NCI-H446 treated with DMSO at 0.1 percent for 48 hours (cell line): ENCODE data around the gene CCN2.
"Not testable (repeated sequence)": the region's sequence is repeated elsewhere in the genome, so short reads cannot be mapped to it uniquely, and the experiment has no call there.

Experiments used
- DNase-seq: peaks from one replicate; lab custom pipeline; 2025; lab: John Stamatoyannopoulos, UW

CCN2 gene

DNA sequence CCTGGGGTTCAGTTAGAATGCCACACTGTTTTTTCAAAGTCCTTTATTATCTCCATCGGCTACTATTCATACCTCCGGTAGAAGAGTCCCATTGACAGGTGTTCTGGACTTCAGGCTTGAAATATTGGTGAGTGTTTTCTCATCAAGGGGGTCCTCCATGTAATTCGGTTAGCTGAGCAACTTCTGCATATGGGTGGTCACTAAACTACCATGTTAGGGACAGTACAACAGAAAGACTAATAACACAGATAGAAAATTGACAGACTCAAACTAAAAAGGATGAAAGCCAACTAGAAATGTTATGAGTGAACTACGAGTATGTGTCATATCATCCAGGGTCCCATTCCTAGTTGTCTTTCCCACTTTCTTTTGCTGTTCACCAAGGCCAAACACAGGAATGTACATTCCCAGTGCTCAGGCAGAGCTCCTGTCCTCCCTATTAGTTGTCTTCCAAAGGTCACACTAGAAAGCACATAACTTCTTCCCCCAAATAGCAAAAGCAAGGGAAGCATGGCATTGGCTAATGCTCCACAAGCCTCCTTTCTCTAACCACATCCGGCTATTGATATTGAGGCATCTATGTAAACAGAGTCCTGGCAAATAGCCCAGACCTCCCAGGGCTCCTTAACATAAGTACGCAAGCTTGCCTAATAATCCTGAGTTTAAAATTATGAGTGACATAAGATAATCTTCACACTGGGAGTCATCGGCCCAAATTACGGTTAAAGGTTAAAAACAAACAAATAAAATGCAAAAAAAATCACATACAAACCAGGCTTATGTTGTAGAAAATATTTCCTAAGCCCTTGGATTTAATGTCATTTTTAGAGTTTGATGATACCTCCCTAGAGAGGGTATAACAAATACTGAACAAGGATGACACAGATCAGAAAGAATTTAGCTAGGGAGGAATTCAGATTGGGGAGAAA lies 13.2 kb downstream of the CCN2 start:
- DNase-seq: peak; percentile 20

DNA sequence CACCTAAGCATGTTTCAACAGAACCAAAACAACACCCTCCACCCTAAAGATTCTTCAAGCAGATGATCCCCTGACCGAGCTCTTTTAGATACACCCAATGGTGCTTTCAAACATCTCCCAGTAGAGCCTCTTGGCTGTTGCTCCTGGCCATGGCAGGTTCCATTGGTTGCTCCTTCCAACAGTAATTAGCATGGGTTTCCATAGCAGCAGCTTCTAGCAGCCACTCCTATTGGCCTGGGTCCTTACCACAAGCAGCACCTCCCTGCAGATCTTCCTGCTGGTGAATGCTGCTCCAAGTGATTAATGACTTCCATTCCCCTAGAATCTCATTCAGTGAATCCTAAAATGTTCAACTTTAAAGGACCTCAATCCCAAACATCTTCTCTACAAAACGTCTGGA lies 13.9 kb downstream of the CCN2 start:
- DNase-seq: peak; percentile 52

DNA sequence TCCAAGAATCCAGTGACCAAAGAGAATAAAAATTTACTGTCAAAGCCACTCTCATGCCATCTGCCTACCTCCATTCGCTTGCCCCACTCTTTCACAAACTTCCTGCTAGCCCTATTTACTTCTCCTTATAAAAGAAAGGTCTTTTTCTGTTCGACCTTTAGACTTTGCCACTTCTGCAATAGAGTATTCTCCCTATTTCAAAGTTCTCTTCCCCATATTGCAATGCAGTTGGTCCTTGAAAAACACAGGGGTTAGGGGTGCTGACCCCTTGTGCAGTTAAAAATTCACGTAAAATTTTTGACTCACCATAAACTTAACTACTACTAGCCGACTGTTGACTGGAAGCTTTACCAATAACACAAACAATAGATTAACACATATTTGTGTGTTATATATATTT lies 15.0 kb downstream of the CCN2 start:
- DNase-seq: no peak

DNA sequence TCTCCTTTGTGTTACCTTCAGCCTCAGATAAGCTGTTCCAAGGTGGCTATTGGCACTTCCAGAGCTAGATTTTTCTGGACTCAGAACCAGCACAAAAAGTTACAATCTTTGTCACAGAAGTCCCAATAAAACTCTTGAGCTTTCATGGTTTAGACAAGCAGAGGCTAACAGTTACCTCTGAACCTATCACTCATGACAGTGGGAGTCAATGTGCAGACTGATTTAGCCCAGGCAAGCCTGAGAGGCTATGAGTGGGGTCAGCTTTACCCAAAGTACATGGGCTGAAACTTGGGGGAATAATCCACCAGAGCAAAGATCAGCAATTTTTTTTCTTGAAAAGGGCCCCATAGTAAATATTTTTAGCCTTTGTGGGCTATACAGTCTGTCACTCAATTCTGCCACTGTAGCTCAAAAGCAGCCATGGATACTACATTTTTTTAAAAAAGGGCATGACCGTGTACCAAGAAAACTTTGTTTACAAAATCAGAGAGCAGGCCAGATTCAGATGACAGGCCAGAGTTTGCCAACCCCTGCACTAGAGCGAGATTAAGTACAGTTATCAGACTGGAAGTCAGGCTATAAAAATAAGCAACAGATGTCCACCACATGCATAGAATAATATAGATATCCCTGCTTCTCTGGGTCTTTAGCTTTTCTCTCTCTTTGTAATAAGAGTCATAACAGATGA lies 20.0 kb downstream of the CCN2 start:
- no peak for DNase-seq

- no peak for DNase-seq
Observed at GRCh38 chr6:131929976-131930375, 21.2 kb downstream of the CCN2 start.

- no peak for DNase-seq
Observed at GRCh38 chr6:131929264-131929663, 21.9 kb downstream of the CCN2 start.

- DNase-seq: peak; percentile 15
Observed at GRCh38 chr6:131924881-131925474, 26.2 kb downstream of the CCN2 start.

DNA sequence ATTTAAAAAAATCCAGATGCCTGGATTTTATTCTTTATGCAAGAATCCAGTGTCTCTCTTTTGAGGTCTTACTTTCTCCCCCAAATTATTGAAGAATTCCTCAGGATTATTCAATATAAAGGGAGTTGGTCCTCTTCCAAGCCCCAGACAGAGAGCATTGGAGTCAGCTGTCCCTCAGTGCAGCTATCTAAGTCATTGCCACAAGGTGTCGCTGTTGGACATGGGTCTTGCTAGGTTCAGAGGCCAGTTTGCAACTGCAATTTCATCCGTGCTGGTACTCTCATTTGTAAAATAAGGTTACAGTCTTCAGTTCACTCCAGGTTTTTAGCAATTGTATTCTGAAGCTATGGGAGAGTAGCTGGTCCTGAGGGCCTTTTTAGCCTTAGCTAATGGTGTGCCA lies 27.8 kb downstream of the CCN2 start:
- peak; percentile 3 for DNase-seq

DNA sequence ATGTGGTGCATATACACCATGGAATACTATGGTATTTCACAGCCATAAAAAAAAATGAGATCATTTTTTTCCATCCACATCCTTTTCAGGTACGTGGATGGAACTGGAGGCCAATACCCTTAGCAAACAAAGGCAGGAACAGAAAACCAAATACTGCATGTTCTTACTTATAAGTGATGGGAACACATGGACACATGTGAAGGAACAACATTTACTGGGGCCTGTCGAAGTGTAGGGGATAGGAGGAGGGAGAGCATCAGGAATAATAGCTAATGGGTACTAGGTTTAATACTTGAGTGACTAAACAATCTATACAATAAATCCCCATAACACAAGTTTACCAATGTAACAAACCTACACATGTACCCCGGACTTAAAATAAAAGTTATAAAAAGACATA lies 30.5 kb downstream of the CCN2 start:
- DNase-seq: no peak

- DNase-seq: no peak
Observed at GRCh38 chr6:131918650-131919355, 32.4 kb downstream of the CCN2 start.

DNA sequence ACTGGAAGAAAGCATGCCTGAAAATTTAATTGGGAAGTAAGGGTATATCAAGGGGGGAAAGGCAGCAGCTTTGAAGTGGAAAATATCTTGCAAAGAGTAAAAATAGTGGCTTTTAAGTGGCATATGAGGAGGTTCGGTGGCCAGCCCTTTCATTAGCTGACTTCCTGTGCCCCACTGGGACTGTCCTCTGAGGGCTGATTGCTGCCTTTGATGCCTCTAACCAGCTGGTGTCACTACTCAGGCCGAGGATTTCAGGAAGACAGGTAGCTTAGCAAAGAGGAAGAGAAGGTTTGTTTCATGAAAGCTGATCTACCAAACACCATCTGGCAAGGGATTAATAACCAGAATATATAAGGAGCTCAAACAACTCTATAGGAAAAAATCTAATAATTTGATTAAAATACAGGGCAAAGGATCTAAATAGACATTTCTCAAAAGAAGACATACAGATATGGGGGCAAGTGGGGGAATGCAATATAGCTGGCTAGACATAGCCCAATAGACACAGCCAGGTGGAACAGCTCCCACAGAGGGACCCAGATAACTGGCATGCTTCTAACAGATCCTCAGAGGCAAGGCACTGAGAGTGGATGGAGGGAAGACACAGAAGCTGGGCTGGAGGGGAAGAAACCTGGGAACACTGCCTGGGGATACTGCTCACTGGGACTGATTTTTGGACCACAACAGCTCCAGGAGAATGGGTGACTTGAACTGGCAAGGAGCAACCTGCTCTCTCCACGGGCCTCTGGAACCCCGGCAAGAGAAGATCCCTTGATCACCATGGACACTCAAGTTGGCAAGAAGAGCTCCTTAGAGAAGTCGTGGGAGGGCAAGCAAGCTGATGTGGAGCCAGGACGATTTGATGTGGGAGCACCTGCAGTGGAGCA lies 33.2 kb downstream of the CCN2 start:
- no peak for DNase-seq

DNA sequence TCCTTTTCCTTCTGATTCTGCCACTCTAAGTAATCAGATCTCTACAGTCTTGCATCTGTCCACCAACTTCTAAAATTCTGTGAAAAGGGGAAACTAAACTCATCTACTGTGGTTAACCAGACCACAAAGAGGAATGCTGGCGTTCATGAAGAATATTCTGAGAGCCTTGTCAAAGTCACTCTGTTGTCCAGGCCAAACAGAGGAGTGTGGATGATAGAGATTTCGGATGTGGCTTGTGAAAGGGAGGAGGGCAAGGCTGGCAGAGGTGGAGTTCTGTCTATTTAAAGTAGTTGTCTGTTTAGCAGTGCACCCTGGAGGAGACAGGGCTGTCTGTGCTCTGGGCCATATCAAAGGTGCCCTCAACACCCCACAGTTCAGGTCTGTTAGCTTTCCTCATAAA lies 33.9 kb downstream of the CCN2 start:
- DNase-seq: no peak

- DNase-seq: no peak
Observed at GRCh38 chr6:131916847-131917246, 34.3 kb downstream of the CCN2 start.

GRCh38 chr6:131916091-131916796 lies 34.9 kb downstream of the CCN2 start:
- not testable (repeated sequence) for DNase-seq

DNA sequence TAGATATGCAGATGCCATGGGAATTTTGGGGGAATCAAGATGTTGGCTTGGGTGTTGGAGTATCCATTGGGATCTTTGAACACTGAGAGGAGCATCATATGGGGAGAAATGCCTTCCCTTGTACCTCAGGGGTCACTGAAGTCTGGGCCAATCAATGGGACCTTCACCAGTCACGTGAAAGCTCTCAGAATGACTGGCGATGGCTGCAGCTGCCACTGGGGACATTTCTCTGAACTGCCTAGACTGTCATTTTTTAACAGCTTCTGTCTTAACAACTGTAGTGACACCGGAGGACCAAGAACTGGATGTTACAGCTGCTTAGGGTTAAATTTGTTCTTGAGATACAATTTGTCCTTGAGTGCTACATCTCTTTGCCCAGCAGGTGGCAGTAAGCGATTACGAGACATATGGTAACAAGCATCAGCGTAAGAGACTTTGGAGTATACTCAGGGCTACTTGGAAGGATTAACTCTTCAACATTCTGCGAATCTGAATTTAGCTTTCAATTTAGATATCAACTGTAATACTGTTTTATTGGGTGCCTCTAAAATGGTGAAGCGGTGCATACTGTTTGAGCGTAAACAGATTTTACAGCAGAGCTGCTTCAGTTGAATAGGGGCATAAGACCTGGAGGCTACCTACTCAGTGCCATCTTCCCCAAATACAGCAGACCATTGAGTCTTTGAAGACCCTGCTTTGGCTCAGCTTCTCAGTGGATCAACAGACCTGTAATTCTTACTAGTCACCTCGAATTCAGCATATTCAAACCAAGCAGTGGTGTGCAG lies 36.0 kb downstream of the CCN2 start:
- DNase-seq: peak; percentile 23

GRCh38 chr6:131914234-131914633 lies 36.9 kb downstream of the CCN2 start:
- DNase-seq: no peak

- no peak for DNase-seq
Observed at GRCh38 chr6:131911951-131912350, 39.2 kb downstream of the CCN2 start.

DNA sequence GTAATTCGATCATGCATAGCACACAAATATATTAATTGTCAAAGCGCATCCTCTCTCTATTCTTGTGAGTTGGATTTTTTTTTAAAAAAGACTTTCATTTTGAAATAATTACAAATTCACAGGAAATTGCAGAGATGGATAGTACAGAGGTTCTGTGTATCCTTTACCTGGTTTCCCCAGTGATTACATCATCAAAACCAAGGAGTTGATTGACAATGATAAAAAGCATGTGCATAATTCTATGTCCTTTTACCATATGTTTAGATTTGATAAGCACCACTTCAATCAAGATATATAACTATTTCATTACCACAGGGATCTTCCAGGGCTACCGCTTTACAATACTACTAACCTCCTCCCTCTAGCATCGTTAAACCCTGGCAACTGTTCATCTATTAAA lies 40.2 kb downstream of the CCN2 start:
- no peak for DNase-seq

DNA sequence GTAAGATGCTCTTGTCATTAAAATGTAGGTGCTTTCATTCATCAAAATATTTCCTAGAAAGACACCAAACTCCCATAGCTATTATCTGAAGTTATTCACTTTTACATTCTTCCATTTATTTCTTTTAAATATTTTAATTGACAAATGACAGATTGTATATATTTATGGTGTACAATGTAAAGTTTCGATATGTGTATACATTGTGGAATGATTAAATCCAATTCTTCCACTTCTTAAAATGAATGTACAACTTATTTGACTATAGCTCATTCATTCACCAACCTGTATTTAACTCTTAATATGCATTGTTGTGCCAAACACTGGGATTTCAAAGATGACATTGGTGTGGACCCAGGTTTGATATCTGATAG lies 41.0 kb downstream of the CCN2 start:
- no peak for DNase-seq
